ENCODE measurements around the gene OR56A5.
"Not testable (repeated sequence)": the region's sequence is repeated elsewhere in the genome, so short reads cannot be mapped to it uniquely, and the experiment has no call there.

OR56A5 gene, protein sequence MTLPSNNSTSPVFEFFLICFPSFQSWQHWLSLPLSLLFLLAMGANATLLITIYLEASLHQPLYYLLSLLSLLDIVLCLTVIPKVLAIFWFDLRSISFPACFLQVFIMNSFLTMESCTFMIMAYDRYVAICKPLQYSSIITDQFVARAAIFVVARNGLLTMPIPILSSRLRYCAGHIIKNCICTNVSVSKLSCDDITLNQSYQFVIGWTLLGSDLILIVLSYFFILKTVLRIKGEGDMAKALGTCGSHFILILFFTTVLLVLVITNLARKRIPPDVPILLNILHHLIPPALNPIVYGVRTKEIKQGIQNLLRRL

DNA sequence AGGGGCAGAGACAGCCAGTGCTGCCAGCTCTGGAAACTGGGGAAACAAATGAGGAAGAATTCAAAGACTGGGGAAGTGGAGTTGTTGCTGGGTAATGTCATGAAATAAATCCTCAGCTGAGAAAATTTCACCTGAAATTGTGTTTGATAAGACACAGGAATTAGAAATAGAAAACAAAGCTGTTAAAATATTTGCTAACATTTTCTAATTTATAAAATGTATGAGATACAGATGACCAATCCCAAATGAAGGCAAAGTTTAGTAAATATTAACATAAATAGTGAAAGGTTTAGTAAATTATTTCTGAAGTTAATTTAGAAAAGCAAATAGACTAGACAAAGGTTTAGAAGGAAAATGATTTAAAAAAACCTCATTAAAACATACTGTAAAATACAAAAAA lies at the start of gene OR56A5:
Gene OR56A5 (minus strand): TSS at position 101 of the 400 bp plus-strand sequence. CDS start 0 bp downstream, at position 101.
- DNase-seq (ENCODE audit: low read depth in 2 of 2) = no peak

- DNase-seq (ENCODE audit: low read depth in 2 of 2) = no peak
Observed at GRCh38 chr11:6013042-6013441, 44.7 kb upstream of the OR56A5 start.

DNA sequence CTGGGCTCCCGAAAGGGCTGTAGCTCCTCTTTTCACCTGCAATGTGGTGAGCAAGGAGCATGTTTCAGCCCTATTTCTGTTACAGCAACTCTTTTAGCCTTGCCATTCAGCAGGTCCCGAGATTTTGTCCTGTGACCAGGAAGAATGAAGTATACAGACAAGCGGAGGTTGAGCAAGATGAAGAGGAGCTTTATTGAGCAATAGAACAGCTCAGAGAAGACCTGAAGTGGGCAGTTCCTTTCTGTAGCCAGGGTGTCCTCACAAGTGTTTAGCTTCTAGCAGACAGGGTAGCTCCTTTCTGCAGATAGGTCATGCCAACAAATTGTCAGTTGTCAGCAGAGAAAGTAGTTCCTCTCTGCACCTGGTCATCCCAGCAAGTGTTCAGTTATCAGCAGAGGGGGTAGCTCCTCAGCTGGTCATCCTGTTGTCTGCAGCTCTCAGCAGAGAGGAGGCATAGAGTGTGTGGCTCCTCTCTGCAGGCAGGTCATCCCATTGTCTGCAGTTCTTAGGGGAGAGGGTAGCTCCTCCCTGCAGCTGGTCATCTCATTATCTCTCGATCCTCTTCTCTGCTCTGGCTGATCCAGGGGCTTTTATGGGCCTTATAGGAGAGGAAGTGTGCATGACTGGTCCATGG lies 43.9 kb upstream of the OR56A5 start:
- no peak for DNase-seq (ENCODE audit: low read depth in 2 of 2)

DNA sequence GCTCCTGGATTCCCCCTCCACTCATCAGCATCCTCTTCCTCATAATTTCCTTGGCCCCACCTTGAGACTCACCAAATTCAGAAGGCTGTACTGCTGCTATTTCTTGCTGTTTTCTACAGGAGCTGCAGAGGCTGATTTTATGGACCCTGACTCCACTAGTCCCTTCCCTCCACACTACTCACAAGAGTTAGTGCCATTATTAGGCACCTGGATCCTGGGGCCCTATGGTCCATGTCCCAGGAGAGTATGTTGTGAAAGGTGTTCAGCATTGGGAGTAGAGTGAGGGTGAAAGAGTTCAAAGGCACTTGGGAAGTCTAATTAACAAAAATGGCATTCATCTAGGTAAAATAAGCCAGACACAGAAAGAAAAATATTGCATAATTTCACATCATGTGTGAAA lies 38.6 kb upstream of the OR56A5 start, which contains the start of gene OR56A4:
Gene OR56A4 (minus strand): TSS at position 101 of the 400 bp plus-strand sequence. CDS start 3,954 bp downstream, outside the sequence.
- no peak for DNase-seq (ENCODE audit: low read depth in 2 of 2)

DNA sequence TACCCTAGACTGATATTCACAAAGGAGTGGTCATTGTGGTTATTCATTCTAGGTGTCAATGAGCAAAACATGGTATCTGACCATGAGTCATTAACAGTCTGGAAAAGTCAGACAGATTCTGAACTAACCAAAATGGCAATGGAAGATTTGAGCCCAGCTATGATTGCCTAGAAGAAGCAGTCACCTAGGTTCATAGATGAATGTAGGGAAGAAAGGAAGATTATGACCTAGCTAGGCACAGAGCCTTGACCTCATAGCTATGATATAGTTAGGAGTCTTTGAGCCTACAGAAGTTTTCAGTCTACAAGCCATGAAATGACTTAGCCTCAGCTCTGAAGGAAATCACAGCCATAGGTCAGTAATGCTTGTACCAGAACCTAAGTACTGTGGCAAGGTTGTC lies 38.1 kb upstream of the OR56A5 start:
- DNase-seq (ENCODE audit: low read depth in 2 of 2) = no peak

GRCh38 chr11:6002202-6002699 lies 34.0 kb upstream of the OR56A5 start:
- DNase-seq (ENCODE audit: low read depth in 2 of 2) = no peak

DNA sequence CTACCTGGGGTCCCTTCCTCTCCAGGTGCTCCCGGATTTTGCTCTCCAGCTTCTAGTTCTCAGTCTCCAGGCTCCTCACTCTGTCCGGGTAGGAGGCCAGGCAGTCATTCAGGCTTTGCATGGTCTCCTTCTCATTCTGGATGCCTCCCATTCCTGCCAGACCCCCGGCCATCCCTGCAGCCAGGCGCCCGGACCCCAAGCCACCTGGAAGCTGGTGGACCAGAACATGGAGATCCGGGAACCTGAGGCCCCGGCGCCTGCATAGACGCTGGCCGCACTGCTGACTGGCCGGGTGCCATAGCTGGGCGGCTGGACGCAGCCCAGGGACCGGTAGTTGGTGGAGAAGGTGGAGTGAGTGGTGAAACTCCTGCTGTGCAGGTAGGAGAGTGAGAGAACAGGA lies 26.5 kb upstream of the OR56A5 start:
- DNase-seq (ENCODE audit: low read depth in 2 of 2) = no peak

GRCh38 chr11:5992604-5993251 lies 24.4 kb upstream of the OR56A5 start:
- no peak for DNase-seq (ENCODE audit: low read depth in 2 of 2)

GRCh38 chr11:5992150-5992549 lies 23.9 kb upstream of the OR56A5 start:
- DNase-seq (ENCODE audit: low read depth in 2 of 2) = no peak

DNA sequence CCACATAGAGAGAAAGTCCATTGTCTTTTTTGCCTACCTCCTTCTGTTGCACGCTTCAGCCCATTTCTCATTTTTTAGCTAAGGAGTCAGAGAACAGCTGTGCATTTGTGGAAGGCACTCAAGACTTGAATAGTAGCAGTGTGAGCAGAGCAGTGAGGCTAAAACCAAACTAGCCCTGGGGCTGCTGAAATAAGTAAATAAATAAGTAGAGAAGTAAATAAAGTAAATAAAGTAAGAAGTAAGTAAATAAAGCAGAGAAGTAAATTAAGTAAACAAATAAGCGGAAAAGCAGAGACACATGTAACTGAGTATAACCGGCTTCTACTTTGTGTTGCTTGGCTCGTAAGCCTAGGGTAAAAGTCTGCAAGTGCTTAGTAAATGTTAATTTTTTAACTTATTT lies 20.9 kb upstream of the OR56A5 start:
- DNase-seq (ENCODE audit: low read depth in 2 of 2) = no peak

GRCh38 chr11:5986885-5987284 lies 18.6 kb upstream of the OR56A5 start, which contains the start of gene OR52L1:
Gene OR52L1 (minus strand): TSS chr11:5986985. CDS start chr11:5986930, 55 bp downstream.
- DNase-seq (ENCODE audit: low read depth in 2 of 2) = no peak

DNA sequence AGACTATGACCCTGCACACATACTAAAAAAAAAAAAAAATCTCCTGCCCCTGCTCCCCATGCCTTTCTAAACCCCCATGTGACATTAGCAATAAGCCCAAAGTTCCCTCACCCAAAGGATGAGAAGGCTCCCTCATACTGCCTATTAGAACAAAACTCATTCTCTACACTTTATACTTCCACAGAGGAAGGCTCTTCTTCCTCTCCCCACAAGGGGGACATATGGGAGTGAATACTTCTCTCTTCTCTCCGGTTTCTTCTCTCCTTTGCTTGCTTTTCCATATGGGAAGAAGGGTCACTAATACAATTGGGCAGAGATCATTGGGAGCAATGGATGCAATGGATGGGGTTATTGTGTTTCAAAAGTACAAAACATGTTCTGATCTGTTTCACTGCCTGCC lies 15.1 kb upstream of the OR56A5 start:
- no peak for DNase-seq (ENCODE audit: low read depth in 2 of 2)

GRCh38 chr11:5973530-5973929 lies 5.2 kb upstream of the OR56A5 start:
- DNase-seq (ENCODE audit: low read depth in 2 of 2) = no peak

DNA sequence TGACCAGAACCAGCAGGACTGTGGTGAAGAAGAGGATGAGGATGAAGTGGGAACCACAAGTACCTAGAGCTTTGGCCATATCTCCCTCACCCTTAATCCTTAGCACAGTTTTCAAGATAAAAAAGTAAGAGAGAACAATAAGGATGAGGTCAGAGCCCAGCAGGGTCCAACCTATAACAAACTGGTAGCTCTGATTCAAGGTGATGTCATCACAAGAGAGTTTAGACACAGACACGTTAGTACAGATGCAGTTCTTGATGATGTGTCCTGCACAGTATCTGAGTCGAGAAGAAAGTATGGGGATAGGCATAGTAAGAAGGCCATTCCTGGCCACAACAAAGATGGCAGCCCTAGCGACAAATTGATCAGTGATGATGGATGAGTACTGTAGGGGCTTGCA lies 586 bp downstream of the OR56A5 start:
- no peak for DNase-seq (ENCODE audit: low read depth in 2 of 2)

DNA sequence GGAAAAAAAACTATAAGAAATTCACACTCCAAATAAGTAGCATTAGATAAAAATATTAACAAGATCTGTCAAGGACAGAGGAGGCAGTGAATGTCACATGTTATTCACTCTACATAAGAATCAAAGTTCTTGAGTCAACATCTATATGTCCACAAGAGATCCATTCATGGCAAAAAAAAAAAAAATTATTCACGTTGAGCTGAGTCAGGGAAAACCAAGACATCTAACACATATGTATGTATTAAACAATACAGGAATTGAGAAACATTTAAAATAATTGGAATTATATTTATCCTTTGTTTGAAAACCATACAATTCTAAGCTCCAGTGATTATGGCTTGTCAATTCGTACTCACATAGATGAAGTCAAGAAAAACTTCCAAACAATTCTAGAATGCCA lies 1.3 kb downstream of the OR56A5 start:
- no peak for DNase-seq (ENCODE audit: low read depth in 2 of 2)

- not testable (repeated sequence) for DNase-seq (ENCODE audit: low read depth in 2 of 2)
Observed at GRCh38 chr11:5960704-5961320, 7.5 kb downstream of the OR56A5 start.

DNA sequence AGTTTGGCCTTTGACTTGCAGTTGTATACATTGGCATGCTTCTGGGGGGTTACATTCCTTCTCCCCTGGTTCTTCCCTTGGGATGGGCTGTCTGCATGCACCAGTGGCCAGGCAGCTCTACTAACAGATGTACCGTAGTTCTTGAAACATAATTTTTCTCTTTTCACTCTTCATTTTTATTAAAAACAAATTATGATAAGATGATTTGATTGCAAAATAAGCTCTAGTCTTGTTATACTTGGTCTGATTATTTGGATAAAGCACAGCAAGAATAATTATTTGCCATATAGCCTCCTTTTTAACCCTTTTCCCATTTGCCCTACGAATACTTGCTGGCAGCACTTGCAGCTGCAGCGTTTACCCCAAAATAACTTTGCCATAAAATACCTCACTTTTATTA lies 12.7 kb downstream of the OR56A5 start:
- DNase-seq (ENCODE audit: low read depth in 2 of 2) = no peak

DNA sequence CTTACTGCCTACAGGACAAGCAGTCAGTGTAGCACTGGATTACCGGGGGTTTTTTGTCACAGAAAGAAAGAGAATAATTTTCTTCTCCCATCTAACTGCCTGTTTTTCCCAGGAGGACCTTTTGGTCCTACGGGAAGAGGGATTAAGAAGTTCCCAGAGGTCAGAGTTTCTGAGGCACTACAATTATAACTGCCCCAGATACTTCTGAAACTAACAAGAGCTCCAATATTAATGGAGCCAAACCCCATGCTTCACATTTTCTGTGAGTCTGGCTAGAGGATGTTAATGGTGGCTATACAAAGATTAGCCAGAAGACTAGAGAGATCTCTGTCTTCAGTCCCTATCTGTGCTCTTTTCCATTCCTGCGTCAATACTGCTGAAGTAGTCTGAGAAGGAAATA lies 26.3 kb downstream of the OR56A5 start, which contains the start of gene OR56A3:
Gene OR56A3 (plus strand): TSS at position 301 of the 400 bp plus-strand sequence. CDS start 5,096 bp downstream, outside the sequence.
- no peak for DNase-seq (ENCODE audit: low read depth in 2 of 2)

DNA sequence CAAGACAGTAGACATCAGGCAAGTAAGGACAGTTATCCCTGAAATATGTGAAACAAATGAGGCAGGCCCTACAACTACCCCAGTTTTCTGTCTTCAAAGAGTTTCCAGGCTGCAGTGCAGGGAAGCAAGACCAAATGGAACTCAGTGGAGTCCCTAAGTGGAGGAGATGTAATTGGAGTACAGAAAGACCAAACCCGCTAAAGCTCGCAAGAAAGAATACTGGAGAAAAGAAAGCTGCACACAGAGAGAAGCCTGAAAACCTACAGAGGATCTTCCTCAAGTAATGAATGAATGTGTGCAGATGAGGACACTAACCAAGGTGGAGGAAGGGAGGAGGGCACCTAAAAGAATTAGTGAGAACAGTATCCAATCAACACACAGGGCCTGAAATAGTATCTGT lies 27.5 kb downstream of the OR56A5 start:
- no peak for DNase-seq (ENCODE audit: low read depth in 2 of 2)

DNA sequence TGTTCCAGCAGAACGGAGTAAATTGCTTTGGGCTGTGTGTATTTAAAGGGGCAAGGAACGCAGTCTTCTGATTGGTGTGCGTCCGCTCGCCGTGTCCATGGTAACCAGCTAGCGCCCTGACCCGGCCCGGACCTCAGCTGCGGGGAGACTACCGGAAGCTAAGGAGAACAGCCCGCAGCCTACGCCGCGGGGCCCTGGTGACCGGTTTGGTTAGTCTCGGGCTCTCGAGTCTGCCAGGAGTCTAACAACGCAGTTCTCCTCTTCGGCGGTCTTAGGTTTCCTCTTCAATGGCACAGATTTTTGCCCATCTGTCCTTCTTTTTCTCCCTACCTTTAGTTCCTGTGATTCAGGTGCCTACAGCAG lies 29.7 kb downstream of the OR56A5 start:
- no peak for DNase-seq (ENCODE audit: low read depth in 2 of 2)

- DNase-seq (ENCODE audit: low read depth in 2 of 2) = no peak
Observed at GRCh38 chr11:5937868-5938602, 30.3 kb downstream of the OR56A5 start.

All from activated CD4-positive, alpha-beta T cell treated with anti-CD3 and anti-CD28 coated beads for 24 hours (primary cell).